HepG2 (cell line): ENCODE results near the gene SAMD8. TPM values are rescaled to one million over a fixed set of nuclear protein-coding genes. Genes with fewer than 3 reads are reported as not detected.

Experiments used
- ETV5 ChIP-seq: IDR thresholded peaks from 2 replicates; pipeline ENCODE4 v1.6.1; 2018; ENCODE audit warnings: missing biosample characterization, missing genetic modification reagents, inconsistent platforms, borderline replicate concordance
- GATA4 ChIP-seq: sonication (generic); IDR thresholded peaks from 2 replicates; pipeline ENCODE4 v1.6.1; 2016; ENCODE audit warnings: antibody characterized with exemption, low read depth, borderline replicate concordance
- HMG20B ChIP-seq: conservative IDR thresholded peaks from 2 replicates; pipeline ENCODE4 v1.6.1; 2016; ENCODE audit warnings: missing genetic modification reagents, missing compliant biosample characterization
- HMGXB4 ChIP-seq, 2 experiments: sonication (generic) in 1 of 2; formaldehyde crosslinking in 1 of 2; IDR thresholded peaks; 2 replicates each; pipeline versions ENCODE4 v1.4.0 to v1.6.1; 2018 to 2020; ENCODE audit warnings: missing genetic modification reagents in 2 of 2, borderline replicate concordance in 1 of 2, low read depth in 1 of 2, mild to moderate bottlenecking in 1 of 2, missing biosample characterization in 1 of 2
- MAFG ChIP-seq: sonication (generic); formaldehyde crosslinking; IDR thresholded peaks from 2 replicates; pipeline ENCODE4 v1.5.1; 2020; ENCODE audit warnings: mild to moderate bottlenecking, missing genetic modification reagents
- MED13 ChIP-seq: sonication (generic); formaldehyde crosslinking; IDR thresholded peaks from 2 replicates; pipeline ENCODE4 v1.5.0; 2020; ENCODE audit warnings: missing genetic modification reagents
- NBN ChIP-seq: fragments of 450-650 bp; conservative IDR thresholded peaks from 2 replicates; pipeline ENCODE4 v1.6.1; 2017
- PHF21A ChIP-seq: sonication (generic); formaldehyde crosslinking; IDR thresholded peaks from 2 replicates; pipeline ENCODE4 v1.5.0; 2020; ENCODE audit warnings: mild to moderate bottlenecking, missing genetic modification reagents
- POLR2AphosphoS2 ChIP-seq: IDR thresholded peaks from 2 replicates; pipeline ENCODE4 v1.6.1; 2011; ENCODE audit warnings: low read depth, low read length, improper control_type of control experiment
- REXO4 ChIP-seq: sonication (generic); formaldehyde crosslinking; IDR thresholded peaks from 2 replicates; pipeline ENCODE4 v1.8.0; 2022; ENCODE audit warnings: missing genetic modification reagents, mild to moderate bottlenecking, borderline replicate concordance
- RNF2 ChIP-seq: fragments of 450-650 bp; conservative IDR thresholded peaks from 2 replicates; pipeline ENCODE4 v1.6.1; 2016; ENCODE audit warnings: low read depth
- TARDBP ChIP-seq: sonication (generic); formaldehyde crosslinking; IDR thresholded peaks from 2 replicates; pipeline ENCODE4 v1.8.0; 2022; ENCODE audit warnings: mild to moderate bottlenecking, missing genetic modification reagents
- THYN1 ChIP-seq: sonication (generic); formaldehyde crosslinking; IDR thresholded peaks from 2 replicates; pipeline ENCODE4 v1.8.1; 2023; ENCODE audit warnings: low read depth, mild to moderate bottlenecking, moderate library complexity, missing genetic modification reagents, borderline replicate concordance
- ZBTB2 ChIP-seq: sonication (generic); formaldehyde crosslinking; IDR thresholded peaks from 2 replicates; pipeline ENCODE4 v1.8.0; 2022; ENCODE audit warnings: low read depth, missing genetic modification reagents
- ZMYM2 ChIP-seq: sonication (generic); formaldehyde crosslinking; IDR thresholded peaks from 2 replicates; pipeline ENCODE4 v1.8.0; 2022; ENCODE audit warnings: mild to moderate bottlenecking, missing genetic modification reagents
- ZNF160 ChIP-seq: sonication (generic); formaldehyde crosslinking; IDR thresholded peaks from 2 replicates; pipeline ENCODE4 v1.8.0; 2022; ENCODE audit warnings: mild to moderate bottlenecking, inconsistent platforms, missing genetic modification reagents
- ZNF331 ChIP-seq: sonication (generic); formaldehyde crosslinking; IDR thresholded peaks from 2 replicates; pipeline ENCODE4 v1.4.0; 2020; ENCODE audit warnings: missing genetic modification reagents
- ZNF382 ChIP-seq: sonication (generic); formaldehyde crosslinking; IDR thresholded peaks from 2 replicates; pipeline ENCODE4 v1.5.0; 2020; ENCODE audit warnings: missing genetic modification reagents, mild to moderate bottlenecking, borderline replicate concordance
- ZNF605 ChIP-seq: sonication (generic); formaldehyde crosslinking; IDR thresholded peaks from 2 replicates; pipeline ENCODE4 v1.8.0; 2022; ENCODE audit warnings: mild to moderate bottlenecking, missing genetic modification reagents
- ZNF737 ChIP-seq: sonication (generic); formaldehyde crosslinking; IDR thresholded peaks from 2 replicates; pipeline ENCODE4 v1.5.0; 2020; ENCODE audit warnings: missing genetic modification reagents, mild to moderate bottlenecking, borderline replicate concordance
- ZNF761 ChIP-seq: sonication (generic); formaldehyde crosslinking; conservative IDR thresholded peaks from 2 replicates; pipeline ENCODE4 v1.4.0; 2020; ENCODE audit warnings: mild to moderate bottlenecking, missing genetic modification reagents
- ZNF790 ChIP-seq: sonication (generic); formaldehyde crosslinking; IDR thresholded peaks from 2 replicates; pipeline ENCODE4 v1.8.0; 2022; ENCODE audit warnings: missing genetic modification reagents, mild to moderate bottlenecking, borderline replicate concordance
- polyA plus RNA-seq, 8 experiments: library from polyadenylated mRNA; depleted of rRNA in 3 of 8; stranded (reverse) in 7 of 8; unstranded in 1 of 8; fragments of >200 nt; fragmentation: Illumina TruSeq in 4 of 8; extraction: Trizol in 4 of 8; gene quantifications; 2 replicates each; pipeline versions ENCODE4 v1.2.1 to v1.2.3, GENCODE V29; 2011 to 2016; ENCODE audit warnings: low read depth in 4 of 8, missing spikeins in 1 of 8, mixed read lengths in 1 of 8; ENCODE audit not compliant: insufficient read depth in 1 of 8
- total RNA-seq, 5 experiments: library from RNA; depleted of rRNA; stranded (reverse); fragments of >200 nt; fragmentation: Illumina TruSeq; extraction: Trizol; gene quantifications; 2 replicates each; pipeline ENCODE4 v1.2.3, GENCODE V29; 2016; ENCODE audit warnings: low read depth in 1 of 5
- TF ChIP-seq, protein P1 (sequence below): sonication (generic); formaldehyde crosslinking; IDR thresholded peaks from 2 replicates; pipeline ENCODE4 v1.4.0; 2020; ENCODE audit warnings: low read depth, missing genetic modification reagents

The SAMD8 gene
- total and polyA plus RNA-seq, 2 of the 13 experiments (the other 11 are each of a cell fraction or from before 2014, with no cell fraction given) = 10.4 to 13.2 TPM

DNA sequence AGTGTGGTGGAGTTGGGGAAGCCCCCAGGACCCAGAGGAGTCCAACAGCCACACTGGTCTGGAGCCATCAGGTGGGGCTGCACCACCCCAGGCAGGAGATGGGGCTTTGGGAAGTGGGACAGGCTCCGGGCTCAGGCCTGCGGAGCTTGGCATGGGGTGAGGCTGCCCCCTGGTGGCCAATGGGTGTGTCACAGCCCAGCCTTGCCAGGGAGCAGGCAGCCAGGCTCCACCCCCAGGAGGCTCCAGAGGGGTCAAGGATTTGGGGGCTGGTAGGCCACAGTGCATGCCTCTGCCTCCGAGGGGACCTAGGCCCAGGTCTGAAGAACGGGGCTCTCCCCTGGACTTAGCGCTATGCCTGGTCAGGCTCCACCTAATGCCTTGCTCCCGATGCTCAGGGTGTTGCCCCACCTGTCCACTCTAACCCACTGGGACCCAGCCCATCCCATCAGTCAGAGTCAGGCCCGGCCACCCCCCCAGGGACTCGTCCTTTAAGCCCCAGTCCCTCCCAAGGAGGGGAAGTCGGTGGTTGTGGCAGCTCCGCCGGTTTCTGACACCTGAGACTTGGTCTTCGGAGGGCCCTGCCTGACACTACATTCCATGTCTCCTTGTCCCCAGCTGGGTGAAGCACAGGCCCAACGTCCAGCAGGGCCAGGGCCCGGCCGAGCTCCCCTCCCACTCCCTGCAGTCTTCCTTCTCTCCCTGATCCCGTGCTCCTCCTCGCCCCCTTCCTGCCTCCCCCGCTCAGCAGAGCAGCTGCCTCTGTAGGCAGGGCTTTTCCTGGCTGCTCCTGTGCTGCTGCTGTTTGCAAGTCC, 11.3 kb upstream of the SAMD8 start (continued):
- TF ChIP-seq ZBTB2 (no peak), MAFG (CRISPR knock-in tag) (no peak), ZNF331 (no peak), ETV5 (0 out of 2 replicates have a peak, but pooled peaks have one; percentile 26), HMGXB4 (CRISPR knock-in tag; IDR thresholded peaks at IDR 0.05; ENCODE audit: borderline replicate concordance in 1 of 2, low read depth in 1 of 2) (peak; percentile 70 to 76; a peak in 3 of 4 replicates), ZNF790 (CRISPR knock-in tag) (no peak), ZNF382 (CRISPR knock-in tag) (no peak), ZNF605 (CRISPR knock-in tag) (no peak), THYN1 (CRISPR knock-in tag) (no peak), RNF2 (no peak), ZMYM2 (CRISPR knock-in tag) (0 out of 2 replicates have a peak, but pooled peaks have one; percentile 34), MED13 (CRISPR knock-in tag) (no peak), REXO4 (no peak), GATA4 (no peak), NBN (no peak), PHF21A (peak; percentile 15; the same call in 1 of the 2 replicates), HMG20B (CRISPR knock-in tag) (no peak), ZNF737 (CRISPR knock-in tag) (no peak; the same call in 1 of the 2 replicates), POLR2AphosphoS2 (no peak), ZNF160 (CRISPR knock-in tag) (no peak), ZNF761 (CRISPR knock-in tag) (no peak), TARDBP (CRISPR knock-in tag) (0 out of 2 replicates have a peak, but pooled peaks have one; percentile 33)
- TF ChIP-seq, protein P1, sequence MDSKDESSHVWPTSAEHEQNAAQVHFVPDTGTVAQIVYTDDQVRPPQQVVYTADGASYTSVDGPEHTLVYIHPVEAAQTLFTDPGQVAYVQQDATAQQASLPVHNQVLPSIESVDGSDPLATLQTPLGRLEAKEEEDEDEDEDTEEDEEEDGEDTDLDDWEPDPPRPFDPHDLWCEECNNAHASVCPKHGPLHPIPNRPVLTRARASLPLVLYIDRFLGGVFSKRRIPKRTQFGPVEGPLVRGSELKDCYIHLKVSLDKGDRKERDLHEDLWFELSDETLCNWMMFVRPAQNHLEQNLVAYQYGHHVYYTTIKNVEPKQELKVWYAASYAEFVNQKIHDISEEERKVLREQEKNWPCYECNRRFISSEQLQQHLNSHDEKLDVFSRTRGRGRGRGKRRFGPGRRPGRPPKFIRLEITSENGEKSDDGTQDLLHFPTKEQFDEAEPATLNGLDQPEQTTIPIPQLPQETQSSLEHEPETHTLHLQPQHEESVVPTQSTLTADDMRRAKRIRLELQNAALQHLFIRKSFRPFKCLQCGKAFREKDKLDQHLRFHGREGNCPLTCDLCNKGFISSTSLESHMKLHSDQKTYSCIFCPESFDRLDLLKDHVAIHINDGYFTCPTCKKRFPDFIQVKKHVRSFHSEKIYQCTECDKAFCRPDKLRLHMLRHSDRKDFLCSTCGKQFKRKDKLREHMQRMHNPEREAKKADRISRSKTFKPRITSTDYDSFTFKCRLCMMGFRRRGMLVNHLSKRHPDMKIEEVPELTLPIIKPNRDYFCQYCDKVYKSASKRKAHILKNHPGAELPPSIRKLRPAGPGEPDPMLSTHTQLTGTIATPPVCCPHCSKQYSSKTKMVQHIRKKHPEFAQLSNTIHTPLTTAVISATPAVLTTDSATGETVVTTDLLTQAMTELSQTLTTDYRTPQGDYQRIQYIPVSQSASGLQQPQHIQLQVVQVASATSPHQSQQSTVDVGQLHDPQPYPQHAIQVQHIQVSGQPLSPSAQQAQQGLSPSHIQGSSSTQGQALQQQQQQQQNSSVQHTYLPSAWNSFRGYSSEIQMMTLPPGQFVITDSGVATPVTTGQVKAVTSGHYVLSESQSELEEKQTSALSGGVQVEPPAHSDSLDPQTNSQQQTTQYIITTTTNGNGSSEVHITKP = no peak
